Thyroid gland (tissue), 4 donors: ENCODE data around the gene FASTKD1. TPM values are rescaled to one million over a fixed set of nuclear protein-coding genes. Genes with fewer than 3 reads are reported as not detected.
"Not testable (repeated sequence)": the region's sequence is repeated elsewhere in the genome, so short reads cannot be mapped to it uniquely, and the experiment has no call there.

Experiments used
- DNase-seq, 2 donors: peaks; one replicate each; pipeline ENCODE4 v3.0.0-alpha.2; 2019
- H3K27ac ChIP-seq, 3 donors: fragments of 200-600 bp; sonication (generic); 1 replicate in 2 of 3; 2 replicates in 1 of 3; pipeline ENCODE4 v1.5.1; 2016 to 2019; ENCODE audit warnings: mild to moderate bottlenecking in 1 of 3, moderate library complexity in 1 of 3
- H3K27me3 ChIP-seq: fragments of 200-600 bp; sonication (generic); one replicate; pipeline ENCODE4 v1.5.1; 2019
- H3K36me3 ChIP-seq, 2 donors: fragments of 200-600 bp; sonication (generic); one replicate each; pipeline ENCODE4 v1.5.1; 2016 to 2019
- H3K4me1 ChIP-seq, 2 donors: fragments of 200-600 bp; sonication (generic); one replicate each; pipeline ENCODE4 v1.5.1; 2017 to 2019
- H3K4me3 ChIP-seq, 3 donors: fragments of 200-600 bp; sonication (generic); replicated peaks in 1 of 3; 1 replicate in 2 of 3; 2 replicates in 1 of 3; pipeline ENCODE4 v1.5.1; 2016; ENCODE audit warnings: mild to moderate bottlenecking in 1 of 3
- H3K9me3 ChIP-seq: fragments of 200-600 bp; sonication (generic); one replicate; pipeline ENCODE4 v1.5.1; 2017
- CTCF ChIP-seq, 6 experiments: fragments of 200-600 bp in 3 of 6; fragments of 450-650 bp in 3 of 6; sonication (generic) in 3 of 6; IDR thresholded peaks; one replicate each; pipeline ENCODE4 v1.5.1; 2016 to 2019; ENCODE audit warnings: antibody characterized with exemption in 6 of 6, mild to moderate bottlenecking in 2 of 6, inconsistent platforms in 1 of 6, moderate library complexity in 1 of 6
- POLR2A ChIP-seq, 2 donors: fragments of 450-650 bp; IDR thresholded peaks; one replicate each; pipeline ENCODE4 v1.6.1; 2017; ENCODE audit warnings: antibody characterized with exemption in 2 of 2, mild to moderate bottlenecking in 2 of 2, moderate library complexity in 1 of 2
- WGBS, 2 donors: methylation state at CpG; one replicate each; pipeline ENCODE4 v1.1.5; 2017; 5-methylcytosine and 5-hydroxymethylcytosine counted together
- intact Hi-C: fragments of 100-400 bp; cut with DNase I; formaldehyde crosslinking; loops from one replicate; pipeline ENCODE4 v1.15.1; 2023
- total RNA-seq, 4 donors: library from RNA; depleted of rRNA; stranded (reverse); fragments of >200 nt; gene quantifications; one replicate each; pipeline ENCODE4 v1.2.3, GENCODE V29; 2016

The FASTKD1 gene
- total RNA-seq, 4 donors from 2014 or later: 32.8 to 45.3 (median 34.3) TPM

- no peak for TF ChIP-seq POLR2A (IDR thresholded peaks at IDR 0.05)
- no peak for TF ChIP-seq CTCF (IDR thresholded peaks at IDR 0.05)
- H3K27ac ChIP-seq: no peak overlapping the region
- intact Hi-C loops: no loop called here
- no peaks in the 10 kb centered on the region for H3K9me3 ChIP-seq
- H3K4me1 ChIP-seq: no peaks in the 10 kb centered on the region
- H3K36me3 ChIP-seq: no peaks in the 10 kb centered on the region
- 95 to 96% methylated on average over 1 of the region's 1 CpG for WGBS, 2 donors
- no peaks in the 10 kb centered on the region for H3K27me3 ChIP-seq
- DNase-seq: no peak
- H3K4me3 ChIP-seq: no peak overlapping the region
Observed at GRCh38 chr2:169565686-169566085, 8.0 kb downstream of the FASTKD1 start.

GRCh38 chr2:169562519-169562918 is 11.1 kb downstream of the FASTKD1 start:
- TF ChIP-seq POLR2A (IDR thresholded peaks at IDR 0.05): no peak
- no peak for TF ChIP-seq CTCF (IDR thresholded peaks at IDR 0.05)
- 89 to 91% methylated on average over 2 of the region's 2 CpGs for WGBS, 2 donors
- H3K27ac ChIP-seq: no peak overlapping the region
- intact Hi-C loops: no loop called here
- no peaks in the 10 kb centered on the region for H3K27me3 ChIP-seq
- no peaks in the 10 kb centered on the region for H3K4me1 ChIP-seq
- H3K4me3 ChIP-seq: no peak overlapping the region
- no peak for DNase-seq
- H3K9me3 ChIP-seq: no peaks in the 10 kb centered on the region
- peaks cover 0 to 4% of the 10 kb centered on the region in 2 donors for H3K36me3 ChIP-seq

DNA sequence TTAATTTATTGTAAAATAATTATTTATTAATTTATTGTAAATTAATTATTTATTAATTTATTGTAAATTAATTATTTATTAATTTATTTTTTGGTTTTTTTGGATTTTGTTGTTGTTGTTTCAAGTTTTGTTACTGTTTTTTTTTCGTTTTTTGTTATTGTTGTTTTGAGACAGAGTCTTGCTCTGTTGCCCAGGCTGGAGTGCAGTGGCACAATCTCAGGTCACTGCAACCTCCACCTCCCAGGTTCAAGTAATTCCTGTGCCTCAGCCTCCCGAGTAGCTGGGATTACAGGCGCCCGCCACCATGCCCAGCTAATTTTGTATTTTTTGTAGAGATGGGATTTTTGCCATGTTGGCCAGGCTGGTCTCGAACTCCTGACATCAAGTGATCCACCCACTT is 11.6 kb downstream of the FASTKD1 start:
- H3K27ac ChIP-seq, H3K36me3 ChIP-seq, intact Hi-C loops, H3K9me3 ChIP-seq, H3K4me1 ChIP-seq, H3K27me3 ChIP-seq, H3K4me3 ChIP-seq, DNase-seq: not testable (repeated sequence)
- WGBS, 2 donors: 97 to 98% methylated on average over 5 of the region's 5 CpGs

GRCh38 chr2:169561364-169561763 is 12.3 kb downstream of the FASTKD1 start:
- no peak for DNase-seq
- Histone ChIP-seq H3K9me3 (no peaks in the 10 kb centered on the region), H3K36me3 (peaks cover 0 to 4% of the 10 kb centered on the region in 2 donors), H3K4me3 (no peak overlapping the region), H3K27ac (no peak overlapping the region), H3K4me1 (no peaks in the 10 kb centered on the region), H3K27me3 (no peaks in the 10 kb centered on the region)
- intact Hi-C loops: no loop called here
- 96% methylated on average over 1 of the region's 1 CpG for WGBS, 2 donors
- TF ChIP-seq CTCF (IDR thresholded peaks at IDR 0.05) (no peak), POLR2A (IDR thresholded peaks at IDR 0.05) (no peak)

DNA sequence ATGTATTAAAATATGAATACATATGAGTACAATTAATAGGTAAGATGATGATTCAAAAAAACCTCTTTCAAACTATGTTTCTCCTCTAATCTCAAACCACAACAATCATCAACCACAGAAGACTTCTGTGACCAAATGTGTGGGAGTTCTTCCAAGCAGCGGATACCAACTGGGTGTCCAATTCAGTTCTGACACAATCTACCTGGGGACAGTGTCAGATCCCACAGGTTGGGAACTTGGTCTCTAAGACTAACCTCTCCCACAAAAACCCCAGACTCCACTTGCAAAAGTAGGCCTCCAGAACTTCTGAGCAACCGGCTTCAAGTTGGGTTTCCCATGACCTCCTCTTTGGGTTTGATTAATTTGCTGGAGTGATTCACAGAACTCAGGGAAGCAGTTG is 26.9 kb downstream of the FASTKD1 start:
- Histone ChIP-seq H3K9me3 (no peaks in the 10 kb centered on the region), H3K27me3 (no peaks in the 10 kb centered on the region), H3K36me3 (peaks cover 0 to 14% of the 10 kb centered on the region in 2 donors), H3K4me1 (no peaks in the 10 kb centered on the region), H3K4me3 (no peak overlapping the region), H3K27ac (no peak overlapping the region)
- intact Hi-C loops: no loop called here
- 91 to 100% methylated on average over 2 of the region's 2 CpGs for WGBS, 2 donors
- TF ChIP-seq CTCF (IDR thresholded peaks at IDR 0.05): no peak
- no peak for TF ChIP-seq POLR2A (IDR thresholded peaks at IDR 0.05)
- DNase-seq: no peak

DNA sequence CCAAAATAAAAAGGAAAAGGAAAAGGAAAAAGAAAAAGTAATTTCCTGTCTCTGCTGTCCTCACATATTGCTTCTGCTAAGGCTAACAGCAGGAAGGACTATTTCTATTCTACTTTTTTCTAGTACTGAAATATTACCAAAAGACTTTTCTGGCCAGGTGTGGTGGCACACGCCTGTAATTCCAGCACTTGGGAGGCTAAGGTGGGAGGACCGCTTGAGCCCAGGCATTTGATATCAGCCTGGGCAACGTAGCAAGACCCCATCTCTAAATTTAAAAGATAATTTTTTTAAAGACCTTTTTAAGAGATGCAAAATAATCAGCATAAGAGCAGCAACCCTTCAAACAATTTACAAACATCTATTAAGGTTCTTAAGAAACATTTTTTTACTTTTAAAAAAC is 31.2 kb downstream of the FASTKD1 start:
- 92% methylated on average over 3 of the region's 3 CpGs for WGBS, 2 donors
- Histone ChIP-seq H3K36me3 (peaks cover 0 to 10% of the 10 kb centered on the region in 2 donors), H3K27me3 (no peaks in the 10 kb centered on the region), H3K4me3 (no peak overlapping the region), H3K27ac (no peak overlapping the region), H3K4me1 (no peaks in the 10 kb centered on the region), H3K9me3 (no peaks in the 10 kb centered on the region)
- intact Hi-C loops: no loop called here
- no peak for DNase-seq
- TF ChIP-seq CTCF (IDR thresholded peaks at IDR 0.05) (no peak), POLR2A (IDR thresholded peaks at IDR 0.05) (no peak)
